Activated CD4-positive, alpha-beta T cell treated with anti-CD3 and anti-CD28 coated beads for 1 hour (primary cell): Measurements from ENCODE around the gene ARHGEF2.

ENCODE experiments used
- DNase-seq: peaks from one replicate; pipeline ENCODE4 v3.0.0-alpha.2; 2020

The ARHGEF2 gene

GRCh38 chr1:155970531-155971167, 7.7 kb downstream of the ARHGEF2 start:
- DNase-seq = no peak

DNA sequence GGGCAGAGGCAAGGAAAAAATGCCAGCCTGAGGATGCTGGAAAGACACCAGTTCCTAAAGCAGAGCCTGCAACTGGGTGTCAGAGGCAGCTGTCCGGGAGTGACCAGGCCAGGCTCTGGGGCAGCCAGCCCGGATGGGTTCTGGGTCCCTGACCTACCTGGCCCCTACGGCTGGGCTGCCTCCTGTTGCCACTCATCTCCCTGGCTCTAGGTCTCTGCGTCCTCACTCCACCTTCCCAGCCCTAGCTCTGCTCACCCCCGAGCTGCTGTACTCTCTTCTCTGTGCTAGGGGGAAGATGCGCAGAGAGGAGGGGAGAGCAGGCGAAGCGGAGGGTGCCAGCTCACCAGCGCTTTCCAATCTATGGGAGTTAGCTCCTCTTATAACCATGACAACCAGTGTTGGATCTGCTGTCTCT, 9.0 kb downstream of the ARHGEF2 start:
- no peak for DNase-seq

- DNase-seq = no peak
Measured at GRCh38 chr1:155968670-155969069, 9.7 kb downstream of the ARHGEF2 start.

DNA sequence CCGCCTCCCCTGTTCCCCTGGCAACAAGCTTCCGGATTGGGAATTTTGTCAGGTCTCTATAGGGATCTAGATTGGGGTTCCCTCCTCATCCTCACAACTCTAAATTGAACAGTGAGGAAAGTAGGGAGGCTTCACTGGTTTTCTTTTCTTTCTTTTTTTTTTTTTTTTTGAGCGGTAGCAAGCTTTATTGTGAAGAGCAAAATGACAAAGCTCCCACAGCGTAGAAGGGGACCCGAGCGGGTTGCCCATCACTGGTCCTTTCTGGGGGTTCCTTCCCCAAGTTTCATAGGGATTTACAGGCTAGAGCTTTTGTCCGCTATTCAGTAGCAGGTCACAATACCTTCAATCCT, 10.3 kb downstream of the ARHGEF2 start:
- no peak for DNase-seq

DNA sequence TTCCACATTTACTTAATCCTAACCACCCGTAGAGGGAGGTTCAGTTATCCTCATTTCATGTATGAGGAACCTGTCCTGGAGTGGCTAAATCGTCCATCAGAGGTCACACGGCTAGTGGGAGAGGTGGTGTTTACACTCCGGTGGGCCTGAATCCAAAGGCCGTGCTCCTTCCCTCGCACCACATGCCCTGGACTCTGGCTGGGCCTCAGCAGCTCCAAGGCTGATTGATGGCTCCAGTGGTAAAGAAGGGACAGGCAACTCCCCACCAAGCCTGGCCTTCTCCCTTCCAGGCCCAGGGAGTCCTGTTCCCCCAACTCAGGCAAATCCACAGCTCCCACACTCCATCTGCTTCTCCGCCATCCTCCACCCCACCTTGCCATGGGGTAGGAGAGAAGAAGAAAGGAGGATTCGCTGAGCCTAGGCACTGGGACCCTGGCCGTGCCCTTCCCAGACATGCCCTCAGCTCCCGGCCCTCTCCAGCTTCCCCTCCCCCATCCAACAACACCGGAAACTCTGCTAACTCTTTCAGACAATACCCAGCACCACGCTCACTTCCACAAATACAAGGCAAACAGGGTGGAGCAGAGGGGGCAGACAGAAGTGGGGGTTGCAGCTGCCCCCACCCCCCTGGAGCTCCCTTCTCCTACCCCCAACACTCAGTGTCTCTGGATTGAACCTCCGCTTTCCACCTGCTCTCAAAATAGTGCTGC, 10.9 kb downstream of the ARHGEF2 start:
- no peak for DNase-seq

GRCh38 chr1:155966750-155967149, 11.6 kb downstream of the ARHGEF2 start:
- DNase-seq = no peak

- DNase-seq = no peak
Measured at GRCh38 chr1:155966135-155966534, 12.2 kb downstream of the ARHGEF2 start.

DNA sequence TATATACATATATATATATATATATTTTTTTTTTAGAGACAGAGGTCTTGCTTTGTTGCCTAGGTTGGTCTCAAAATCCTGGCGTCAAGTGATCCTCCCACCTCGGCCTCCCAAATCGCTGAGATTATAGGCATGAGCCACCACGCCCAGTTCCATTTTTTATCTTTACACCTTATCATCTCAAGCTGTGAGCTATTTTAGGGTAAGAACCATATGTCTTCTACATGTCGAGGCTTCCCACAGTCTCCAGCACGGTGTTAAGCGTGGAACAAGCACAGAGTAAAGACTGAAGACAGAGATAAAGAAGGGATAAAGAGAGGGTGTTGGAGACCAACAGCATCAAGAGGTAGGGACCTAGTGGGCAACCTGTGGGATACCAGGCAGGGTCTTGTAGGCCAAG, 14.2 kb downstream of the ARHGEF2 start:
- DNase-seq = no peak

DNA sequence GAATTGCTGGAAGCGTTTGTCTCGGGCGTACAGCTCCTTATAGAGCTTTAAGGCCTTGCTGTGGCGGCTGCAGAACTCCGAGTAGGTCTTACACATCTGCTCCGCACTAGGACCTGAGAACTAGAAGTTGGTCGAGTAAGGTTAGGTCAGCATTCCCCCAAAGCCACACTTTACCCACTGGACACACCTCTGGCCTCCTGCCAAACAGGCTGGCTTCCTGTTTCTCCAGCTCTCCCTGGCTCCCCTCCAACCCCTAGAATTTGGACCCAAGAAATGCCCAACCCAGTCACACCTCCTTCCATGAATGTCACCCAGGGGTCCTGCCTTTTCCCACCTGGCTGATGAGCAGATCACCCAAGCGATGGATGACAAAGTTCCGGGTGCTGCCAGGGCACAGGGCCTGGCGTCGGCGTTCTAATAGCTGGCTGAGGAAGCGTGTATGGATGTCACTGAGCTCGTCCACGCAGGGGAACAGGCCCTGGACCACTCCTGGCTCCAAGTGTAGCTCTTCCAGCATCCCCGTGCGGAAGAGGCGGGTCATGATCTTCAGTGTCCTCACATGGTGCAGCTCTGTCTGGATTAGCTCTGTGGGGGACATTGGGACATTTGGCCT, 15.6 kb downstream of the ARHGEF2 start:
- no peak for DNase-seq

GRCh38 chr1:155961937-155962336, 16.4 kb downstream of the ARHGEF2 start:
- no peak for DNase-seq

DNA sequence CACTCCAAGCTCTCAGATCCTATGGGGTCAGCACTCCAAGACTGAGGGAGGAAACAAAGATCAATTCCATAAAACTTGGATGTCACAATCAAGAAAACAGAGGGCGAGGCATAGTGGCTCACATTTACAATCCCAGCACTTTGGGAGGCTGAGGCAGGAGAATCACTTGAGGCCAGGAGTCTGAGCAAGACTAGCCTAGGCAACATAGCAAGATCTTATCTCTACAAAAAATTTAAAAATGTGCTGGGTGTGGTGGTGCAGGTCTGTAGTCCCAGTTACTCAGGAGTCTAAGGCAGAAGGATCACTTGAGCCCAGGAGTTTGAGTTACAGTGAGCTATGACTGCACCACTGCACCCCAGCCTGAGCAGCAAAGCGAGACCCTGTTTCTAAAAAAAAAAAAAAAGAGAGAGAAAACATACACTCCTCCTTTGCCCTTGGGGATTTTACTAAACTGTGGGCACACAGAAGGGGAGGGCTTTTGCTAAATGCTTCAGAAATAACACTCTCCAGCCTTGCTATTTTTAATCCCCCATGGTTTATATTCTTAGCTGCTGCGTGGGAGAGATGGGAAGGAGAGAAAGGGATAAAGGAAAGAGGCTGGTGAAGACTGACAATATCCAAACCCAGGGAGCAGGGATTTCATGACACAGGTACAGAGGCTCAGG, 18.1 kb downstream of the ARHGEF2 start:
- no peak for DNase-seq

DNA sequence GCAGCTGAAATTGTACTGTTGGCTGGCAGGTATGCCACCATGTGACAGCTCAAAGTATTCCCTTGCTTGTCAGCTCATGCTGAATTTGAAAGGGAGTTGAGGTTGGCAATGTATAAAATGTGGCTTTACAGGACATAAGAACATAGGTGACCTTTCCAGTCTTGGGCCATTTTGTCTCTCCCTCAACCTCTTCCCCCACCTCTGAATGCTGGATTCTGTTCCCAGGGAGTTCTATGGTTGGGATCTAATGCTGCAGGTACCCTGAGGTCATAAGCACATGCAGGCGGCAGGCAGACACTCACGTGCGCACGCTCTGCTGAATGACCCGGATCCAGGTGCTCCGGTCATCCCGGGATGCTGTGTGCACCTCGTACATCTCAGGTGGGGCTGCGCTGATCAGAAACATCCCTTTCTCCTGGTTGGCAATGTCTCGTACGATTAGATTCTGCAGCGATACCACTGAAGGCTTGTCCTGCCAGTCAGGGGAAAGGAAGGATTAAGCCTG, 20.9 kb downstream of the ARHGEF2 start:
- DNase-seq = no peak

DNA sequence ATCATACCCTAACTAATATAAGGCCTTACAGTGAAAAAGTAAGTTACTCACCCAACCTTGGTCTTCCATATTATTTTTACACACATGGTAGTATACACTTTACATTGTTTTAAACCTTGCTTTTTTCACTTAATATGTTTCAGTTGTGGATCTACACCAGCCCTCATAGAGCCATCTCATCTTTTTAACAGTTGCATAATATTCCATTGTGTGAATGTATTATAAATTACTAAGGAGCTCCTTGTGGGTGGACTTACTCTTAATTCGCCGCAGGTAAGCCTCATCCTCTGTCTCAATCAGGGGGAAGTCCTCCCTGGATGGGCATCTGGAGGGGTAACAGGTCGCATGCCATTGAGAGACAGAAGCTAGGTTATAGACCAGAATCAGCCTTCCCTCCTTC, 23.7 kb downstream of the ARHGEF2 start:
- DNase-seq = no peak

- DNase-seq = no peak
Measured at GRCh38 chr1:155952505-155952890, 25.8 kb downstream of the ARHGEF2 start.

DNA sequence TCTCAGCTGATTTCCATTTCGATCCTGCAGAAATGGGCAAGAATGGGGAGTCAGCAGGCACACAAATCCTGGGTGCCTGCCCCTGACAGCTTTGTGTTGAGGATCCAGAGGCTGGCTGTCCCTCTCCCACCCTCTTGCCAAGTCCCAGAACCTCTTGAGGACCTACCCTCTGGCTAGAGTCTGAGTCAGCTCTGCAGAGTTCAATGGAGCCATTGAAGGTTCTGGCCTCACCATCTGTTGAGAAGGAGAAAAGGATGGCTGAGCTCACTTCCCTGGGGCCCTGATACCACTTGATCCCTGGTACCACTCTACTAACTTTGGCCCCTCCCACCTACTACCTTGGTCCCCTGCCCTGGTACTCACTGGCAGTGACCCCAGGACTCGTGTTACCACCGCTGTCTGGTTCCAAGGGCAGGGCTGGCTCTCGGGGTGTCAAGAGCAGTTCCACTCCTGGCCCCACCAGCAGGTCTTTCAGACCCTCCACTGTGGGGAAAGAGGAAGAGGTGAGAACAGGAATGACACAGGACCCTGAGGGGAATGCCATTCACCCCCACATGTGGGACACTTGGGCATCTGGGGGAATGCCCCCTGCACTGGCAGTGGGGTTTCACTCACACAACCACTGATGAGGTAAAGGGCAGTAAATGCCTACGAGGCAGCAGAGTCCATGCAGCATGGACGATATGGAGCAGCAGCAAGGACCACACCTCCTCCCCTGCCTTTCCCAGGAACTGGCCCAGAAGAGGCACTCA, 26.4 kb downstream of the ARHGEF2 start:
- no peak for DNase-seq

DNA sequence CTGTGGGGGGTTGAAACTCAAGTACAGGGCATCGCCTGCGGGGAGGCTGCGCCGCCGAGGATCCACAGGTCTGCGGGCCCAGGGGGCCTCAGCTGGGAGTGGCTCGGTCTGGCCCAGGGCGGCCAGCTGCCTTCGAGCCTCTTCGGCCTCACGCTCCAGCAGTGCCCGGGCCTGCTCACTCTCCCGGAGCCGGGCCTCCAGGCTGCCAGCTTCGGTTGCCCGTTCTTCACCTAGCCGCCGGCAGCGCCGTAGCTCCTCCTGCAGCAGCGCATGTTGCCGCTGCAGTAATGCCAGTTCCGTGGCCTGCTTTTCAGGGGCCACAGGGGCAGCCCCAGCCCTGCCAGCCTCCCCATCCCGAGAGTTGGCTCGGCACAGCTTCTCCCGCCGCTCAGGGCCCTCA, 27.5 kb downstream of the ARHGEF2 start:
- no peak for DNase-seq

GRCh38 chr1:155947741-155948140, 30.6 kb downstream of the ARHGEF2 start:
- DNase-seq = no peak

DNA sequence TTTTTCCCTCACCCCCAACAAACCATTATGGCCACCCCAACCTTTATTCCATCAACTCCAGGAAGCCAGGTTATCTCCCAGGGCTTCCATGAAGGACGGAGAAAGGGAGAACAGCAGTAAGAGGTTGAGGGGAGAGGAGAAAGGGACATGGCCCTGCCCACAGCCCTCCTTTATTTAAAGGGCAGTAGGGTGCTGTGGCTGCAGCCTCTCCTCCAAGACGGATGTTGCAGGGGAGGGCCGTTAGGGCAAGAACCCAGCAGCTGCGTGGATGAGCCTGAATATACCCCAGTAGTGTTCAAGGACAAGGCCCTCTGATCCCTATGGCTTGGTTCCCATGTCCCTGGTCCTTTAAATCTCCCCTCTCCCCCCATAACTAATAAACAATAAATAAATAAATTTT, 31.1 kb downstream of the ARHGEF2 start:
- no peak for DNase-seq

DNA sequence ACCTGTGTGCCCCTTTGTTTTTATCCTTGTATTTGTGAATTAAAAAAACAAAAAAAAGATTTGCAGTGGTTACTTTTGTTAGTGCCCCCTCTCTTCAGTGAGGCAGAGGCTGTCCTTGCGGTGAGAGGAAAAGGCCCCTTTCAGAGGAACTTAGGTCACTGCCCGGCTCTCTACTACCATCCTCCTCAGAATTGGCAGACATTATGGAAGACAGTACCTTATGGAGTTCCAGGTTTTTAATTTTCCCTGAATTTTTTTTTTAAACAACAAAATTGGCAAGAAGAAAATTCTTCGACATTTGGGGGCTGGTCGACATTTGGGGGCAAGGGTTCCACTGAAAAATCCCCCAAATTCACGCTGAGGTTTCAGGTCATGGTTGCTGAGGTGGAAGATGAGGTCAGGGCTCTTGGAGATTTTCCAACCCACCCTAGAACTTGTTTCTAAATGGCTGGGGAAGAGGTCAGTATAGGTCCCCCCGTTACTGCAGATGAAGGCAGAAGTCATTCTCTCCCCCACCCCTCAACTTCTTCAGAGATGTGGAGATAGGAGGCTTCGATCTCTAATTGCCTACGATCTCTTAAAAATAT, 31.6 kb downstream of the ARHGEF2 start:
- DNase-seq = no peak

- DNase-seq = no peak
Measured at GRCh38 chr1:155944444-155944799, 33.9 kb downstream of the ARHGEF2 start.

DNA sequence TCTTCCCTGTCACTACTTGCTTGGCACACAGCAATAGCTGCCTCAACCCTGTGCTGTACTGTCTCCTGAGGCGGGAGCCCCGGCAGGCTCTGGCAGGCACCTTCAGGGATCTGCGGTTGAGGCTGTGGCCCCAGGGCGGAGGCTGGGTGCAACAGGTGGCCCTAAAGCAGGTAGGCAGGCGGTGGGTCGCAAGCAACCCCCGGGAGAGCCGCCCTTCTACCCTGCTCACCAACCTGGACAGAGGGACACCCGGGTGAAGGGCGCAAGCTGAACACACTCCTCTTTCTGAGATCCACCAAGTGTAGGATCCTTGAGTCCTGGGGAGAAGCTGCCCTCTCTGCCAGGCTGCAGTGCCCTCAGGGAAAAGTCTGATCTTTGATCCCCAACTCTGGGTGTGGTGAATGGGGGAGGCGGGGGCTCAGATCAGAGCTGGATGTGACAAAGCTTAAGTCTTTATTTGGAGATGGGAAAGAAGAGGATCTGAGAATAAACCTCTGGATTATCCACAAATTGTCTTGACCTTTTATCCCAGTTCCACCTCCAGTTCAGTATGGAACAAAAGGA, 35.7 kb downstream of the ARHGEF2 start:
- no peak for DNase-seq

DNA sequence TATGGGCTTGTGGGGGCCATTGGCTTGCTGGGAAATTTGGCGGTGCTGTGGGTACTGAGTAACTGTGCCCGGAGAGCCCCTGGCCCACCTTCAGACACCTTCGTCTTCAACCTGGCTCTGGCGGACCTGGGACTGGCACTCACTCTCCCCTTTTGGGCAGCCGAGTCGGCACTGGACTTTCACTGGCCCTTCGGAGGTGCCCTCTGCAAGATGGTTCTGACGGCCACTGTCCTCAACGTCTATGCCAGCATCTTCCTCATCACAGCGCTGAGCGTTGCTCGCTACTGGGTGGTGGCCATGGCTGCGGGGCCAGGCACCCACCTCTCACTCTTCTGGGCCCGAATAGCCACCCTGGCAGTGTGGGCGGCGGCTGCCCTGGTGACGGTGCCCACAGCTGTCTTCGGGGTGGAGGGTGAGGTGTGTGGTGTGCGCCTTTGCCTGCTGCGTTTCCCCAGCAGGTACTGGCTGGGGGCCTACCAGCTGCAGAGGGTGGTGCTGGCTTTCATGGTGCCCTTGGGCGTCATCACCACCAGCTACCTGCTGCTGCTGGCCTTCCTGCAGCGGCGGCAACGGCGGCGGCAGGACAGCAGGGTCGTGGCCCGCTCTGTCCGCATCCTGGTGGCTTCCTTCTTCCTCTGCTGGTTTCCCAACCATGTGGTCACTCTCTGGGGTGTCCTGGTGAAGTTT, 36.4 kb downstream of the ARHGEF2 start:
- no peak for DNase-seq
